ENCODE data around the gene CD34.

- TF ChIP-seq POLR2A (IDR thresholded peaks at IDR 0.05) (no peak), CTCF (IDR thresholded peaks at IDR 0.05) (no peak)
These were observed 7.2 kb downstream of the CD34 start for GRCh38 chr1:207903767-207904166.
